Ectodermal cell (in vitro differentiated cells): ENCODE data around the gene CADM2.

Source experiments
- H3K27ac ChIP-seq: 2 replicates; pipeline ENCODE4 v1.7.0; 2013; ENCODE audit warnings: mild to moderate bottlenecking, low read depth, low read length; ENCODE audit not compliant: insufficient read depth, poor library complexity, severe bottlenecking
- H3K27me3 ChIP-seq: 2 replicates; pipeline ENCODE4 v1.7.0; 2013; ENCODE audit warnings: mild to moderate bottlenecking, low read length; ENCODE audit not compliant: insufficient read depth, control insufficient read depth, poor library complexity, severe bottlenecking
- H3K36me3 ChIP-seq: one replicate; pipeline ENCODE4 v1.7.0; 2013; ENCODE audit warnings: low read length; ENCODE audit not compliant: control insufficient read depth, insufficient read depth
- H3K4me1 ChIP-seq: one replicate; pipeline ENCODE4 v1.7.0; 2013; ENCODE audit warnings: low read length; ENCODE audit not compliant: control insufficient read depth, insufficient read depth
- H3K4me3 ChIP-seq: 2 replicates; pipeline ENCODE4 v1.7.0; 2013; ENCODE audit warnings: low read depth, low read length, control low read depth; ENCODE audit not compliant: insufficient read depth
- H3K9me3 ChIP-seq: 2 replicates; pipeline ENCODE4 v1.7.0; 2013; ENCODE audit warnings: mild to moderate bottlenecking, low read length, moderate library complexity; ENCODE audit not compliant: control insufficient read depth
- WGBS, 2 experiments: methylation state at CpG; one replicate each; pipeline ENCODE4 v1.1.7; 2013; ENCODE audit warnings: missing lambda C conversion rate in 2 of 2; 5-methylcytosine and 5-hydroxymethylcytosine counted together

Gene CADM2

GRCh38 chr3:85053626-85054025 is 94.8 kb downstream of the CADM2 start:
- Histone ChIP-seq H3K4me1 (no peaks in the 10 kb centered on the region), H3K36me3 (no peaks in the 10 kb centered on the region), H3K9me3 (no peaks in the 10 kb centered on the region), H3K4me3 (no peak overlapping the region), H3K27ac (no peak overlapping the region), H3K27me3 (no peaks in the 10 kb centered on the region)
- WGBS, 2 experiments = 86 to 94% methylated on average over 1 of the region's 1 CpG

- no peaks in the 10 kb centered on the region for H3K36me3 ChIP-seq
- no peaks in the 10 kb centered on the region for H3K27me3 ChIP-seq
- WGBS, 2 experiments = 95 to 97% methylated on average over 3 of the region's 3 CpGs
- H3K9me3 ChIP-seq = no peaks in the 10 kb centered on the region
- H3K4me3 ChIP-seq = no peak overlapping the region
- H3K4me1 ChIP-seq = no peaks in the 10 kb centered on the region
- no peak overlapping the region for H3K27ac ChIP-seq
These were observed 95.8 kb downstream of the CADM2 start for GRCh38 chr3:85054579-85054978.

GRCh38 chr3:85068911-85069310 is 110.1 kb downstream of the CADM2 start:
- Histone ChIP-seq H3K27ac (no peak overlapping the region), H3K27me3 (no peaks in the 10 kb centered on the region), H3K36me3 (no peaks in the 10 kb centered on the region), H3K4me3 (no peak overlapping the region), H3K9me3 (no peaks in the 10 kb centered on the region), H3K4me1 (no peaks in the 10 kb centered on the region)
- WGBS, 2 experiments = 100% methylated on average over 1 of the region's 1 CpG

GRCh38 chr3:85074003-85074402 is 115.2 kb downstream of the CADM2 start:
- H3K36me3 ChIP-seq = no peaks in the 10 kb centered on the region
- H3K4me3 ChIP-seq = no peak overlapping the region
- H3K4me1 ChIP-seq = no peaks in the 10 kb centered on the region
- no peak overlapping the region for H3K27ac ChIP-seq
- 78 to 82% methylated on average over 5 of the region's 5 CpGs for WGBS, 2 experiments
- no peaks in the 10 kb centered on the region for H3K9me3 ChIP-seq
- H3K27me3 ChIP-seq = no peaks in the 10 kb centered on the region

- Histone ChIP-seq H3K27ac (no peak overlapping the region), H3K9me3 (no peaks in the 10 kb centered on the region), H3K4me3 (no peak overlapping the region), H3K36me3 (no peaks in the 10 kb centered on the region), H3K4me1 (no peaks in the 10 kb centered on the region), H3K27me3 (no peaks in the 10 kb centered on the region)
- 100% methylated on average over 2 of the region's 2 CpGs; no CpG with 5 or more reads in 1 of the 2 experiments for WGBS, 2 experiments
These were observed 116.9 kb downstream of the CADM2 start for GRCh38 chr3:85075663-85076062.

- no peaks in the 10 kb centered on the region for H3K4me1 ChIP-seq
- WGBS, 2 experiments = 100% methylated on average over 1 of the region's 1 CpG; no CpG with 5 or more reads in 1 of the 2 experiments
- no peaks in the 10 kb centered on the region for H3K36me3 ChIP-seq
- no peak overlapping the region for H3K4me3 ChIP-seq
- no peaks in the 10 kb centered on the region for H3K9me3 ChIP-seq
- no peak overlapping the region for H3K27ac ChIP-seq
- H3K27me3 ChIP-seq = no peaks in the 10 kb centered on the region
These were observed 118.2 kb downstream of the CADM2 start for GRCh38 chr3:85077018-85077417.

- Histone ChIP-seq H3K36me3 (no peaks in the 10 kb centered on the region), H3K4me3 (no peak overlapping the region), H3K27ac (no peak overlapping the region), H3K9me3 (no peaks in the 10 kb centered on the region), H3K27me3 (no peaks in the 10 kb centered on the region), H3K4me1 (no peaks in the 10 kb centered on the region)
- 72 to 77% methylated on average over 5 to 6 of the region's 8 CpGs for WGBS, 2 experiments
These were observed 122.6 kb downstream of the CADM2 start for GRCh38 chr3:85081191-85081906.

GRCh38 chr3:85090495-85090894 is 131.7 kb downstream of the CADM2 start:
- 89 to 91% methylated on average over 6 of the region's 6 CpGs for whole genome bisulfite sequencing, 2 experiments
- Histone ChIP-seq H3K4me3 (no peak overlapping the region), H3K27me3 (no peaks in the 10 kb centered on the region), H3K36me3 (no peaks in the 10 kb centered on the region), H3K9me3 (no peaks in the 10 kb centered on the region), H3K27ac (no peak overlapping the region), H3K4me1 (no peaks in the 10 kb centered on the region)

GRCh38 chr3:85100316-85100715 is 141.5 kb downstream of the CADM2 start:
- H3K4me1 ChIP-seq = no peaks in the 10 kb centered on the region
- WGBS, 2 experiments = 72% methylated on average over 2 of the region's 2 CpGs; no CpG with 5 or more reads in 1 of the 2 experiments
- H3K4me3 ChIP-seq = no peak overlapping the region
- H3K27ac ChIP-seq = no peak overlapping the region
- H3K36me3 ChIP-seq = no peaks in the 10 kb centered on the region
- H3K27me3 ChIP-seq = no peaks in the 10 kb centered on the region
- no peaks in the 10 kb centered on the region for H3K9me3 ChIP-seq

- H3K4me1 ChIP-seq = no peaks in the 10 kb centered on the region
- no peaks in the 10 kb centered on the region for H3K9me3 ChIP-seq
- H3K36me3 ChIP-seq = no peaks in the 10 kb centered on the region
- WGBS, 2 experiments = 86 to 100% methylated on average over 1 of the region's 1 CpG
- H3K27me3 ChIP-seq = no peaks in the 10 kb centered on the region
- H3K4me3 ChIP-seq = no peak overlapping the region
- no peak overlapping the region for H3K27ac ChIP-seq
These were observed 144.0 kb downstream of the CADM2 start for GRCh38 chr3:85102781-85103180.
